NCI-H524 treated with DMSO at 0.1 percent for 48 hours (cell line): ENCODE data around the gene SPSB1.

Experiments
- DNase-seq: peaks from one replicate; lab custom pipeline; 2025; lab: John Stamatoyannopoulos, UW

SPSB1 gene

DNA sequence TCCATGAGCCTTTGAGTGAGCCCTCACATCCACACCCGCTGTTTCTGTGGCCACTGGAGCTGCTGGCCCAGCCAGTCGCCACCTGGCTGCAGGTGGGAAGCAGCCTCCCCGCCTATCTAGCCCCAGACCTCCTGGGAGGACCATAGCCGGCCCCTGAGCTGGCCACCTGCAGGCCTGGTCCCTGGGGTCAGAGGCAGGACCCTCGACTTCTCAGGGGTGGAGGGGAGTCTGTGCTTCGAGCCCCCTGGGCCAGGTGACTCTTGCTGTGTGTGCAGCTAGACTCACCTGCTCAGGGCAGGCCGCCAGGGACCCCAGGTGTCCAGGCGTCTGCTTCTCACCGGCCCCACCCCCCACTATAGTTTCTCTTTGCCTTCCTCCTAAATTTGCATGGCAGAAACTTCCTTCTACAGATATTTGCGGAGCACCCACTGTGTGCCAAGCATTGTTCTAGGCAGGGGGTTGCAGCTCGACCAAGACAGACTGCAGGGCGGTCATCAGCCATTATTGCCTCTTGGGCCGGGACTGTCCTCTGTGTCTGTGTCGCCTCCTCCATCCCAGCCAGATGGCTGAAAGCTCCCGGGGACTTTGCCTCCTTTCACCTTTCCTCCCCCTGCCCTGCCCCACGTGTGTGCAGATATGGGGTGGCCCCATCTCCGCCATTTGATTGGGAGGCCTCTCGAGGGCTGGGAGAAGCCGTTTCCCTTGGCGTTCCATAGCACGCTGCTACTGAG, 27.3 kb downstream of the SPSB1 start:
- no peak for DNase-seq

DNA sequence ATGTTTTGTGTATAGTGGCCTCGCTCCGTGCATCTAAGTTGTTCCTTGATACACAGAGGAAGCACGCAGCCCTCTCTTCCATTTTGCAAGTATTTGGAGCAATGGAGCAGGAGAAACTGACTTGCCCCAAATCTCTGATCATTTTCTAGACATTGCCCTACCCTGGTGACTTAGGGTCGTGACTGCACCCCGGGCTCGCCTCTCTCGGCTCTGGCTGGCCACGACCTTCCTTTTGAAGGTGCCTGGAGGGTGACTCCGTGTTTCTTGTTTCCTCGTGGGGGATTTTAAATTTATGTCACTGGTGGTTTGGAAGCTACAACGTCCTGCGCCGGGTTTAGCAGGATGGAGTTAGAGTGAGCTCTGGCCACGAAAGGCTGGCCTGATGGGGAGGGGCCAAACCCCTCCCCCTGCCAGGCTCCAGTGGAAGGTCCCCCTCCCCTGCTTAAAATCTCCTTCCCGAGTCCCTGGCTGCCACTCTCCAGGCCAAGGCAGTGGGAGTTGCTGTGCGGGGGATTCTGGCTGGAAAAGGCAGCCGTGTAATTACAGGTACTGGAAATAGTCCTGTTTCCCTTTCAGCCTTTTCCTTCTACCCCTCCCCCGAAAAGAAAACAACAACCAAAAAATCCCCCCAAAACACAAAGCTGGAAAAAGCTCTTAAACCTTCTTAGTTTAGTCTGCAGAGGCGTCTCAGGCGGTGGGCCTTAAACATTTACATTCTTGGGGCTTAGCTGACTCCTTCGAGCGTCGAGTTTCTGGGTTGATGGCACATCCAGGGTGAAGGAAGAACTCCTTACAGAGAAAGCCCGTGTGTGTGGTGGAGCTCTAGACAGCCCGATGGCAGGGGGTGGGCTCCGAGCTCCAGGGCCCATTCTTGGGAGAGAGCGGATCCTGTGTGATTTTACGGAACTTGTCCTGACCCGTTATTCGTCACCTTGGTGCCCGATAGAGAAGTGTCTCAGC, 28.1 kb downstream of the SPSB1 start:
- no peak for DNase-seq

DNA sequence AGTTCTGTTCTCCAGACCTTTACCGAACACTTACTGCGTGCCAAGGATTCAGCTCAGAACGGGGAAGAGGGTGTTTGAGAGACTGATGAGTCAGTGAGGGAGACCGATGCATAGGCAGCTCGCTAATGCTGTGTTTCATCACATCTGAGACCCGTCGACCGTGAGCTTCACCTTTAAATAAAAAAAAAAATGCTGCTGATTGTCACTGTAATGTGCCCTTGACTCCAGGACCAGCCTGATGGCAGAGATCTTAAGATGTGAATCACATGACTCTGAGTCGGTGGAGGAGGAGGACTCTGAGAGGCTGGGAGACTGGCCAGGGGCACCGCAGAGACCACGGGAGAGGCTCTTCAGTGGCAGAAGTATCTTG, 28.8 kb downstream of the SPSB1 start:
- no peak for DNase-seq

DNA sequence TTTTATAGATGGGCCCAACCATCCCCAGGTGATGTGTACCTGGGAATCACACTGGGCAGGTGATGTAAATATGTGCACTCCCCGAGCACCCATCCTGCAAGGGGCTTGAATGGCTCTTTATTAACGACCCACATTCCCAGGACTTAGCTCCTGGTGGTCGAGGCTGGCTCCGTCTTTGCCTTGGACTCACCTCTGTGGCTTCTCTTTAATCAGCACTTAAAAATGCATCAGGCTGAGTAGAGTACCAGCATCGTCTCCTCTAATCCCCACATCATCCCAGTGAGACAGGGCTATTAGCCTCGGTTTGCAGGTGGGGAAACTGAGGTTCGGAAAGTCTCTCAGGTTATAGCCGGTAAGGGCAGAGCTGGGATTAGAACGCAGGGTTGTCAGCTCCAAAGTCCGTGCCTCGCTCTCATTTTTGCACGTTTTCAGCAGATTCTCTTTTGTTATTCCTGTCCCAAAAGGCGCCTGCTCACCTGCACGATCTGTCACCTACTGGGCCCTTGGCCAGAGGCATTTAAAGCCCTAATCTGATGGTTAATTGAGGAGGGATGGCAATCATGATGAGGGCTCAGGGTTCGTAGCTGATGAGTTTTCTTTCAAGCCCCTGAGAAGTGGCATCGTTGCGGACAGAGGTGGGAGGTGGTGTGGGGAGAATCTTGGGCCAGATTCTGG, 29.4 kb downstream of the SPSB1 start:
- no peak for DNase-seq

DNA sequence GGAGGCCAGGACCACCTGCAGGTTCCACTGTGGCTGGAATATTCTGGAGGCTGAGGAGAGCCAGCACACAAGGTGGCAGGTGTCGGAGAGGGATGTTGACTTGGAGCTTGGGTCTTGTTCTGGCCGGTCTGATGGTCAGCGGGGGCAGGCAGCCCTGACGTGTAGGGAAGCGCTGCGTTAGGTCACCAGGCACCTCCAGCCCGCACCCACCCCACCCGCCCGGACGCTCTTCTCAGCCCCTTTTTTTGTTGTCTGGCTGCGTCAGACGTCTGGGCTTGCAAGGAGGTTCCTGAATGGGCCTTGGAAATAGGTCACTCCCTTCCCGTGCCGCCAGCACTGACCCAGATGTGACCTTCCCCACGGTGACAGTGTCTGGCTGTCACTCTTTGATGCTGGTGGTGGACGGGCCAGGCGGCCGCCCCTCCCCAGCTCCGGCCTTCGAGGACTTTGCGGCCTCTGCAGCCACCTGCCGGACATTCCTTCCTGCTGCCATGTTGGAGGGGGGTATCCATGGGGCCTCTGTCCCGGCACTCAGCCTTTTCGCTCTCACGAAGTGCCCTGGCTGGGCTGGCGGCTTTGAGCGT, 30.1 kb downstream of the SPSB1 start:
- DNase-seq, result no peak

DNA sequence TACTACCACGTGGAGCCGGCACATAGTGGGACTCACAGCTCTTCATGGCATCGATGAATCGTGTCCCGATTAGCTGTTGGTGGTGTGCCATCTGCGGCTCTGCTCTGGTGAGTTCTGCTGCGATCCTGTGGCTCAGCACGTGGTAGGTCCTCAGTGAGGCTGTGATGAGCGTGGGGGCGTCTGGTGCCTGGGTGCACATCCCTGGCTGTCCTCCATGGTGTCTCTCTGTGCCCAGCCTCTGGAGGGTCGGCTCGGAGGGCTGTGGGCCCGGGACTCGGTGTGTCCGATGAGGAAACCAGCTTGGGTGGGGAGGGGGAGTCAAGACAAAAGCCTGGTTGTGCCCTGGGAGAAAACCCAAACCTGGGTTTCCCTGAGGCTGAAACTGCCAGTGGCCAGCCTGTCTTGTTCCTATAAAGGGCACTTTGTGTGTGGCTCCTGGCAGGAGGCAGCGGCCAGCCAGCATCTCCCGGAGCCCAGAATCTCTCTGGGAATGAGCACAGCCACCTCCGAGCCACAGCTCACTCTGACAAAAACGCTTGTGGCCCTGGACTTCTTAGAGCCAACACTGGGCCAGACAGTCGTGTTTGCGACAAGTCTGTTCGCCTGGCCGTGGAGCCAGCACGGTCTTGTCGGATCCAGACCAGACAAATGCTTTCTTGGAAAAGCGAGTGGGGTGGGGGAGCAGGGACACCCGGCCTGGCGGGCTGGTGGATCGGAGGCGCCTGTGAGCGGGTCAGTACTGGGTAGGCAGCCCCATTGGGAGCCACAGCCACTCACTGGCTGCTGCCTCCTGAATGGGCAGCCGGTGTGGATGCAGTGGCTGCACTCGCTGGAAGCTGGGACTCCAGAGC, 31.8 kb downstream of the SPSB1 start:
- DNase-seq, result no peak

DNA sequence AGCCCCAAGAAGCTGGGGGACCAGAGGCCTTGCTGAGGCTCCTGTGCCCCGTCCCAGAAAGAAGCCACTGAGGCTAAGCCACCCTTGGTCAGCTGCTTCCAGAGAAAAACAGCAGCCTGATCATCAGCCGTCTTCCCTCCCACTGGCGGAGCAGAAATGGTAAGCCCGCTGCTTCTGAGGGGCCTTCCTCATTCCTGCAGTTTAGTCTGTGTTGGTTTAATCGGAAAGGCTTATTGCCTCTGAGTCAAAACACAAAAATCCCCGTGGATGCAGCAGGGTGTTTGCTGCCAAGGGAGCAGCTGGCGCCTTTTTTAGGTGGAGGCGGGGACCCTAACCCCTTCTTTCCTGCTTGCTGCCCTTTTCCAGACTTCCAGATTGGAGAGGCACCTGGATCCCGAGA, 33.9 kb downstream of the SPSB1 start:
- DNase-seq, result no peak

DNA sequence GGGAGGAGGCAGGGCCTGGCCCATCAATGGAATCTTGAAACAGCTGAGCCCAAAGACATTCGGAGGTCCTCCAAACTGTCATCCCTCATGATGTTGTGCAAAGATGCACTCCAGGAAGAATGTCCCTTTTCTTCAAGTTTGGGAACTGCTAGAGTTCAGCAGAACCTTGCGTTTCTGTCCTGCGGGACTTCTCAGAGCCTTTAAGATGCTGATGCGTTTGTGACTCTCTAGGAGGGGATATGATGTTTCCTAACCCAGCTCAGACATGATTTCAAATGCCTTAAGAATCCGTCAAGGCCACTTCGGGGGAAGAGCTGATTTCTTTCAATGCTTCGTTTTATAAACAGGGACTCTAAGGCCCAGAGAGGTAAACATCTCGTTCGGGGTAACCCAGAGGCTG, 35.5 kb downstream of the SPSB1 start:
- DNase-seq, result no peak

DNA sequence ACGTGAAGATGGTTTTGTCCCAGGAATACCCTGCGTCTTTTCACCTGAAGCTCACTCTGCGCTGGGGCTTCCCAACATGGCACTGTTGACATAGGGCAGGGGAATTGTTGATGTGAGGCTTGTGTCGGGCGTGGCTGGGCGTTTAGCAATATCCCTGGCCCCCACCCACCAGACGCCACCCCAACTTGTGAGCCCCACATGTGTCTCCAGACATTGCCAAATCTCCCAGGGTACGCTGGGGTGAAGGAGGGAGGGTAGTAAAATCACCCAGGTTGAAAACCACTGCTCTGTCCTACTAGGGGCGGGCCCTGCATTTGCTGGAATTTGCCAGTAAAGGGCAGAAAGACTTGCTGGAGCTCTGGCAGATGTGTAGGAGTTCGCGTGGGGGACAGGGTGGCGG, 36.0 kb downstream of the SPSB1 start:
- no peak for DNase-seq

DNA sequence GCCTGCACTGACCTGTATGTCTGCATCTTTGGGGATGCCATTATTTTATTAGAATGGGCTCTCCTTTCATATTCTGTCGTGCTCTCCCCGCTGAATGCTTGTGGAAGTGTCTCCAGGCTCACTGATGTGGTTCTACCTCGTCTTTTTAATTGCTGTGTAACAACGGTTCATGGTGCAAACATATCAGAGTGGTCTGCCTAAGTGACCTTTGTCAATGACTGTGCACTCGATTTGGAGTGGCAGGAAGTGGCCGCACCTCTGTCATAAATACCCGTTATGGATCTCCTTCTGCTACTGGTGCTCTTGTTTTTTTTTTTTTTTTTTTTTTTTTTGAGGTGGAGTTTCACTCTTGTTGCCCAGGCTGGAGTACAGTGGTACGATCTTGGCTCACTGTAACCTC, 38.3 kb downstream of the SPSB1 start:
- DNase-seq, result no peak

DNA sequence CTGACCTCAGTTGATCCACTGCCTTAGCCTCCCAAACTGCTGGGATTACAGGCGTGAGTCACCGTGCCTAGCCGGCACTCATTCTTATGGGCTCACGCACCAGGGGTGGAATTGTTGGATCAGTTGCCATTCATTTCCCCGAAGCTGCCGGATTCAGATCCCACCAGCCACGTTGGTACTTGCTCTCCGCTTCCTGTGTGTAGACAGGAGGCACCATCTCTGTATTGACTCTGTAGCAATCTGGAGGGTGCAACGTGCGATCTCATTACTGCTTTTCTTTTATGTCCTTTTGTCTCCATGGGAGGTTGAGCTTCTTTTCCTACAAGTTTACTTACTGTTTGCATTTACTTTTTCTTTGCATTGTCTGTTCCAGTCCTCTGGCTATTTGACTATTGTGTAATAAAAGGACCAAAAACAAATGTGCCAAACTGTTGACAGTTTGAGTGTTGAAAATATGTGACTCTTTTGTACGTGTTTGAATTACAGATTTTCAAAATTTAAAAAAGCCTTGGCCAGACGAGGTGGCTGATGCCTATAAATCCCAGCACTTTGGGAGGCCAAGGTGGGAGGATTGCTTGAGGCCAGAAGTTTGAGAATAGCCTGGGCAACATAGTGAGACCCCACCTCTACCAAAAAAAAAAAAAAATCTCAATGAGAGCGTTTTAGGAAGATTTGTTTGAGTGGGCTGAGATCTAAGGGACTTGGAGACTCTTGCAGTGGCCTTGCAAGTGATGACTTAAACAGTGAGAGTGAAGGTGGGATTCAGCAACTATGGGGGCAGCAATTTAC, 39.1 kb downstream of the SPSB1 start:
- DNase-seq, result no peak

DNA sequence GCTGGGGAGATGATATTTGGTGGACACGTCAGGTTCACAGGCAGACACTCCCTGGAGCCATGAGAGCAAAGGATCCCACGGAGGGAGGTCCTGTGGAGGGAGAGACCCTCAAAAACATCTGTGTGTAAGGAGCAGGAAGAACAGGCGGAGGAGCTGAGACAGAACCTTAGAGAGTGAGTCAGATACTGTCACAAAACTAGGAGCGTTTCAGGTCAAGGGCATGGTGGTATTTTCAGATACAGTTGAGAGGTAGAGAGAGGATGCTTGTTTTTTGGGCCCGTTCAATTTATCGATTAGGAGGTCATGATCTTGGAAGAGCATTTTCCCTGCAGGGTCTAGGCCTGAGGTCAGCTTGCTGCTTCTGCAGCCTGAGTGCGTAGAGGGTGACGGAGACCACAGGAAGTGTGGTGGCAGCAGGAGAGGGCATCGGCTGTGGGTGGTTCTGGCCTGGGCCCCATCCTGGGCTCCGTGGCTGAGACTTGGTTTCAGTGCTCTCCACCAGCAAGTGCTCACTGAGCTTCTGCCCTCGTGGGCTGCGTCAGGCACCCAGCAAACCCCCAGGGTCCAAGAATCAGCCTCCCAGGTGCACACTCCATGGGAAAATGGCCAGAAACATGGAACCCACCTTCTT, 39.9 kb downstream of the SPSB1 start:
- no peak for DNase-seq

DNA sequence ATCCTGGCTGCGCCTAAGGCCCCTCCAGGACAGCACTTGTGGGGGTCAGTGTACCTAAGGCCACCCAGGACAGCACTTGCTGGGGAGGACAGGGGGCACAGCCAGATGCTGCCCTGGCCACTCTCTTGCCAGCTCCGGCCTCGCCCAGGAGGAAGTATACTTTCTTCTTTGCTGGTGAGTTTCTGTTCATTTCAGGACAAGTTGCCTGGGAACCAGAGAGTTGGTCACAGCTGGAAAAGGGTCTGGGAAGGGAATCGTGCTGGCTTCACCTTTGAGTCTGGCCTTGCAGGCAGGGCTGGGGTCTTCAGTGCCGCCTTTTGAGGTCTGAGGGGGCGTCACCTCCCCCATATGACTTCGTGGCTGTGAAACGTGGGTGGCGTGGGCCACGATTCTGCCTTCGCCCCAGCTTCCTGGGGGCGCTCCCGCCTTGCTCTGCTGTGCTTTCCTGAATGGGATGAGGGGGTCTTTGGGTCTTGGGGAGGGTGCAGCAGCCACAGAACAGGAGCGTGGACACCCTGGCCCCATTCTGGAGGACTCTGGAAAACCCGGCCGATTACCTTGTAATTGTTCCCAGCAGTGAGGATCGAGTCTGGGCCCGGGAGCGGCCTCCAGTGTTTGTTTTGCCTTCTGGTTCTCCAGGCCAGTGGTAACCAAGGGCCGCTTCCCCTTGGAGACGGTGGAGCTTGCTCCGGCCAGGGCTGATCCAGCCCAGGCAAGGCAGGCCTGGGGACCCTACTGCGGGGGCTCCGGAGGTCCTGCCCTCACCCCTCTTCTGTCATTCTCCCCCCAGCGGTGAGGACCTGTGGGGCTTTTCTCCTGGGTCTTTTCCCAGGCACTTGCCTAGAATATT, 45.9 kb downstream of the SPSB1 start:
- no peak for DNase-seq

DNA sequence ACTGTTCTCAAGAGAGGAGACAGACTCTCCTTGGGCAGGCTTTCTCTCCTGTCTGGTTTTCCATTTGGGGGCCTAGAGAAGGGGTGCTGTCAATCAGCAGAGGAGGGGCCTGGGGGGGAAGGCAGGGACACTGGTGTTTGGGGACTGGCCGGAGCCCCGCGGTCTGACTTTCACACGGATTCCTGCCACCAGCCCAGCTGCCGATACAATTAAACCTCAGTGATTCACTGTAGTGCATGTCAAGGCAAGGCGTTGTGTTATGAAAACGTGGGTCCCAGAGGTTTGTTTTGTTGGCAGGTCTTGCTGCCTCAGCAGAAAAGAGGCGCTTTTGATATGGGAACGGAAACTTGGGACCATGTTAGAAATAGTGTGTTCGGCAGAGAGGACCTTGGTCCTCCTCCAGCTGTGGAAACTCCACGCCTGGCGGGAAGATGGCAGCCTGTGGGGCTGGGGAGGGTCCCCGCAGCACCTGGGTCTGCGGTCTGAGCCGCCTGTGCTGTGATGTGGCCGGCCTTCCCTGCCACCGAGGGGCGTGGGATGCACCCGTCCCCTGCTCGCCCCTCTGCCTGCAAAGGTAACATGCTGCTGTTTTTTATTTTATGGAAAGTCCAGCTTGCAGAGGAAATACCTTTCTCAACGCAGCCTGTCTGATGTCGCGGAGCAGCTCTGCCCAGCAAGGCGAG, 47.6 kb downstream of the SPSB1 start:
- no peak for DNase-seq

DNA sequence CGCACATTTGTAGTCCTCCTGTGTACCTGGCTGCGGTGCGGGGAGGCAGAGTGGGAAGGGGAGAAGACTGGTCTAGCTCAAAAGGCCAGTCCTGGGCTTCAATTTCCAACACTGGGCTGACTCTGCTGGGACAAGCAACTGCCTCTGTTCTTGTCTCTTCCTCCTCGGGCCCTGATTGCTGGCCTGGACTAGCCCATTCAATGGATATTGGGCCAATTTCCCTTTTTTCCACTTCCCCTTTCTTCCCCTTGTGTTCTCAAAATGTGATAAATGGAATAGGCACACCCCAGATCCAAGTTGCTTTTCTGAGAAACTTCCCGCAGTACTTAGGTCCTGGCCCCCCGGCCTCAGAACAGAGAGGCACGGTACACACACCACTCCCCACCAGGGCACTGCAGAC, 48.2 kb downstream of the SPSB1 start:
- no peak for DNase-seq

DNA sequence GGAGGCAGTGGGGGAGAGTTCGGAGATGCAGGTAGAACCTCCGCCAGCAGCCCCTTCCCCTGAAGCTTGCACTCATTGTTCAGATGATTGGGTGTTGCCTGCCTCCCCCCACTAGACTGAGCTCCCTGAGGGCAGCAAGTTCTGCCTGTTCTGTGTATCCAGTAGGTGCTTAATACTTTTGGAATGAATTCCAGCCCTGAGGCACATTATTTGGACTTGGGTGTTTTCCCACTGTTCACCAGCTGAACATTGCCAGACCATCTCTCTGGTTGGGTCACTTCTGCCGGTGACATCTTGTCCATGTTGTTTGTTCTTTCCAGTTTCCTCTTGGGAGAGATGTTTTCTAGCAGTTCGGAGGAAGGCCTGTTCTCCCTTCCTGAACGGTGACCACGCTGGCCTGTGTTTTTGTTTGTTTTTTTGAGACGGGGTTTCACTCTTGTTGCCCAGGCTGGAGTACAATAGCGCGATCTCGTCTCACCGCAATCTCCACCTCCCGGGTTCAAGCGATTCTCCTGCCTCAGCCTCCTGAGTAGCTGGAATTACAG, 48.7 kb downstream of the SPSB1 start:
- no peak for DNase-seq

DNA sequence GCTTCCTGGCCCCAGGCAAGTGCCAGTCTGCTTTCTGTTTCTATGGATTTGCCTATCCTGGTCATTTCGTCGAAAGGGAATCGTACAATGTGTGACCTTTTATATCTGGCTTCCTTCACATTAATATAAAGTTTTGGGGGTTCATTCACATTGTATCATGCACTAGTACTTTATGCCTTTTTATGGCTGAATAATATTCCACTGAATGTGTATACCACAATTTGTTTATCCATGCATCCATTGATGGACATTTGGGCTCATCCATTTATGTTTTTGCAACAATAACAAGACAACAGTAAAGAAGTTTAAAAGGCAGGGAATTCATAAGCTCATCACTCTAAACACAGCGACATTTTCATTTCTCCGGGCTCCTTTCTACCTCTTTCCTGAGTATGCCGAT, 50.6 kb downstream of the SPSB1 start:
- no peak for DNase-seq

DNA sequence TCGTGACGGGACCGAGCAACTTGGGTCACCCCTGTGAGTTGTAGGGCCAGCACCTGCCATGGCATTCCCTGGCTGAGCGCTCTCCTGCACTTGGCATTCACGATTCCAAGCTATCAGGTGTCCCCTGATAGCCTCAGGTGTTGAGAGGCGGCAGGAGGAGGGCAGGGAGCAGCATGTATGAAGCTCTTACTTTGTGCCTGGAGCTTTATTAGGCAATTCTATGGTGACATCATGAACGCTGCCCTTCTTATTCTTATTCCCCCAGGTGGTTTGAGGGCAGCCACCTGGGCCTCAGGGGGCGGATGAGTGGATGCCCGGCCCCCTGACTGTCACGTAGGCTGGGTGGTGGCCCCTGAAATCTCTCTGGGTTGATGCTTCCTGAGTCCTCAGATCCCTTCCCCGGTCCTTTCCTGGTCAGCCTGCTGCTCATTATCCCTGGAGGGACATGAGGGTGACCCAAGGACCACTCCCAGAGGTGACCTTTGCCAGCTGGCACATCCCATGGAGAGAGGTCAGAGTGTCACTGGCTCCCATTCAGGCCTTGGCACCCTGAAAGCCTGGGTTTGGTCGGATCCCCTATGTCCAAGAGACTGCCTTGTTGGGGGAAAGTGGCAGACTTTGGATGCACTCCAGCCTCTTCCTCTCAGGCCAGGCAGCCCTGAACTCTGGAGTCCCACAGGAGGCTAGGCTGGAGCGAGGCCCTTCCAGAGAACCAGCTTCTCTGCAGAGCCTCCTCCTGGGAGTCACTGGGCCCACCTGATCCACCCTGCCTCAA, 51.9 kb downstream of the SPSB1 start:
- DNase-seq, result no peak
